IPS DF 19.7 (cell line): ENCODE results near the gene PLEKHG3.
"Not testable (repeated sequence)": the region's sequence is repeated elsewhere in the genome, so short reads cannot be mapped to it uniquely, and the experiment has no call there.

Experiments
- DNase-seq: peaks from one replicate; pipeline ENCODE4 v3.0.0-alpha.2; 2013; ENCODE audit warnings: low read depth, low spot score

Gene PLEKHG3

GRCh38 chr14:64704143-64704742 is at the start of gene PLEKHG3:
TSS of gene PLEKHG3 (plus strand) at chr14:64704424. CDS start at chr14:64727632, 23,208 bp downstream.
- no peak for DNase-seq

GRCh38 chr14:64654901-64655300 is 49.3 kb upstream of the PLEKHG3 start:
- no peak for DNase-seq

GRCh38 chr14:64656986-64657385 is 47.2 kb upstream of the PLEKHG3 start:
- no peak for DNase-seq

DNA sequence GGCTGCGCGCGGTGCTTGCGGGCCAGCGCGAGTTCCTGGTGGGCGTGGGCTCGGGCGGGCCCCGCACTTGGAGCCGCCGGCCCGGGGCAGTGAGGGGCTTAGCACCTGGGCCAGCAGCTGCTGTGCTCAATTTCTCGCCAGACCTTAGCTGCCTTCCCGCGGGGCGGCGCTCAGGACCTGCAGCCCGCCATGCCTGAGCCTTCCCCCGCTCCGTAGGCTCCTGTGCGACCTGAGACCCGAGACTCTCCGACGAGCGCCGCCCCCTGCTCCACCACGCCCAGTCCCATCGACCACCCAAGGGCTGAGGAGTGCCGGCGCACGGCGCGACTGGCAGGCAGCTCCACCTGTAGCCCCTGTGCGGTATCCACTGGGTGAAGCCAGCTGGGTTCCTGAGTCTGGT is 46.0 kb upstream of the PLEKHG3 start:
- no peak for DNase-seq

DNA sequence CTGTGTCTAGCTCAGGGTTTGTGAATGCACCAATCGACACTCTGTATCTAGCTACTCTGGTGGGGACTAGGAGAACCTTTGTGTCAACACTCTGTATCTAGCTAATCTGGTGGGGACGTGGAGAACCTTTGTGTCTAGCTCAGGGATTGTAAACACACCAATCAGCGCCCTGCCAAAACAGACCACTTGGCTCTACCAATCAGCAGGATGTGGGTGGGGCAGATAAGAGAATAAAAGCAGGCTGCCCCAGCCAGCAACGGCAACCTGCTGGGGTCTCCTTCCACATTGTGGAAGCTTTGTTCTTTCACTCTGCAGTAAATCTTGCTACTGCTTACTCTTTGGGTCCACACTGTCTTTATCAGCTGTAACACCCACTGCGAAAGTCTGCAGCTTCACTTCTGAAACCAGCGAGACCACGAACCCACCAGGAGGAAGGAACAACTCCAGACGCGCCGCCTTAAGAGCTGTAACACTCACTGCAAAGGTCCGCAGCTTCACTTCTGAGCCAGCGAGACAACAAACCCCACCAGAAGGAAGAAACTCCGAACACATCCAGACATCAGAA is 45.4 kb upstream of the PLEKHG3 start:
- not testable (repeated sequence) for DNase-seq

DNA sequence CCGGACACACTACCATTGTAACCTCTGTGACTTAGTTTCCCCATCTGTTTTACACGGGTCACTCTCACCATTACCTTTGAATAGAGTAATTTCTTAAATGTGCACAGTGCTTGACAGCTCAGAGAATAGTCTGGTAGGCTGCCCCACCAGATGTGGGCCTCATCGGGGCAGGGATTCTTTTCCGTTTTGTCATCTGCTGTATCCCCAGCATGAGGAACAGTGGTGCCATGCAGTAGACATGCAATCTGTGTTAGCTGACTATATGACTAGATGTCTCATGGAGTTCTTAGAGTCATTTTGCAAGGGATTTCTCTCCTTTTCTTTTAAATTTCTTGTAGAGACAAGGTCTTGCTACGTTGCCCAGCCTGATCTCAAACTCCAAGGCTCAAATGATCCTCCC is 44.9 kb upstream of the PLEKHG3 start:
- no peak for DNase-seq

DNA sequence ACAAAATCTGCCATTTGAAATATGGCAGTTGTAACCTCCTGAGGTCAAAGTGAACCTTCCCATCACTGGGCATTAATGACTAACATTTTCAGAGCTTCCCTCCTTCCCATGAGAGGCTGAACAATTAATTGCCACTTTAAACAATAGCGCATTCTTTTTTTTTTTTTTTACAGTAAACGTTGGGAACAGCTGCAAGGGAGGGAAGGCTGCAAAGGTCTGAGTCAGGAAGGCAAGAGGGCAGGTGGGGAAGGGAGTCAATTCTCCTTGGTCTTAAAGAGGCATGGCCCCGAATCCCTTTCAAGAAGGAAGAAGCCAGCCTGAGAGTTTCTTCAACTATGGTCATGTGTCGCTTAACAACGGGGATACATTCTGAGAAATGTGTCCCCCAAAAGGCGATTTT is 41.0 kb upstream of the PLEKHG3 start:
- DNase-seq = no peak

DNA sequence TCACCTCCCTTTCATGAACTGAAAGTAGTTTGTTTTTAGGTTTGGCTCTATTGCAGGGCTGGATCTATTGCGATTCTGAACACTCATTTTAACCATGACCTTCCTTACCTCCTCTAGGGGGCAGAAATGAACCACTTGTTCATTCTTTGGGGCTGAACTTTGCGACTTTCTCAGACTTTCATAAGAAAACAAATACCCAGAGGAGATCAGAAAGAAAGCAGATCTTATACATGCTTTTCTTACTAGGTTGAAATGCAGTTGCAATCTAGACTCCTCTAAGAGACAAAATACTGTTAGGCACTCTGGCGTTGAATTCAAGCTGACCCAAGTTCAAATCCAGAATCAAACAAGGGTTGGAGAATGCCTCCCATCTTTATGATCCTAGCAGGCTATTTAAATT is 32.6 kb upstream of the PLEKHG3 start:
- DNase-seq = no peak

GRCh38 chr14:64673316-64673715 is 30.9 kb upstream of the PLEKHG3 start:
- DNase-seq = no peak

GRCh38 chr14:64673748-64674147 is 30.5 kb upstream of the PLEKHG3 start:
- no peak for DNase-seq

DNA sequence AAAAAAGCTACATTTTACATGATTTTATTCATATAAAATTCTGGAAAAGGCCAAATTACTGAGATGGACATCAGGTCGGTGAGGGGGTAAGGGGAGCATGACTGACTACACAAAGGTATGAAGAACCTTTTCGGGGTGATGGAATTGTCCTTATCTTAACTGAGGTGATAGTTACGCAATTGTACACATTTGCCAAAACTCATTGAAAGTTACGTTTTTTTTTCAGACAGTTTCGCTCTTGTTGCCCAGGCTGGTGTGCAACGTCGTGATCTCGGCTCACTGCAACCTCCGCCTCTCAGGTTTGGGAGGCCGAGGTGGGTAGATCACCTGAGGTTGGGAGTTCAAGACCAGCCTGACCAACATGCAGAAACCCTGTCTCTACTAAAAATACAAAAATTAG is 29.4 kb upstream of the PLEKHG3 start:
- no peak for DNase-seq

DNA sequence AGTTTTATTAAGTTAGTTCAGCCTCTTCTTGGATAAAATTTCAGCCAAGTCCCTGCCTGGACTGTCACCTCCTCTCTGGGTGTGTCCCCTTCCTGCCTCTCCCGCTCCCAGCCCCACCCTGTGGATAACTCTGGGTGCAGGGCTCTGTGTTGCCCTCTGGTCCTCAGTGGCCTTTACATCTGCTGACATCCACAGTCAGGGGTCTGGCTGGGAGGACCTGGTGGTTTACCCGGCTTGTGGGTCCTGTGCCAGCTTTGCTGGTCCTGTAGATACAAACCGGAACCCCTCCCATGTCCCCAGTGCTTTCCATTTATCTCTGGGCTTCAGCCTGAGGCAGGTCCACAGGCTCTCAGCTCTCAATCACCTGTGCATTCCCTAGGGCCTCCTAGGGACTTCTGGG is 28.9 kb upstream of the PLEKHG3 start:
- no peak for DNase-seq

DNA sequence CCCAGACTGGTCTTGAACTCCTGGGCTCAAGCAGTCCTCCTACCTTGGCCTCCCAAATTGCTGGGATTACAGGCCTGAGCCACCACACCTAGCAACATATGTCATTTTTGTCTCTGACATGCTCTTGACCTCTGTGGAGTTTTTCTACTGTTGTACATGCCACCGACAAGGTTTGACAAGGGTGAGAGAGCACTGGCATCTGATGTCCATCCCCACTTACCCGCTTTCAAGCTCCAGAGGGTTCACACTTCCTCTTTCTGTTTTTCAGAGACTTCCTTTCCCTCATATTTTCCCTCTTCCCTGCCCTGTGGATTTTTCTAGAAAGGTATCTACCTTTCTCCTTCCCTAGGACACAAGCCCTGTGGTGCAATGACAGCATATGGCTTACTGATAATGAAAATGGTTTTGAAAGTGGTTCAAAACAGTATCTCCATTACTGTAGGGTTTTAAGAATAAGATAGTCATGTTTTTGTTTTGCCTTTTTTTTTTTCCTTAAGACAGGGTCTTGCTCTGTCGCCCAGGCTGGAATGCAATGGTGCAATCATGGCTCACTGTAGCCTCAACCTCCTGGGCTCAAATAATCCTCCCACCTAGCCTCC is 27.7 kb upstream of the PLEKHG3 start:
- DNase-seq = no peak

- no peak for DNase-seq
Measured at GRCh38 chr14:64680013-64680713, 24.1 kb upstream of the PLEKHG3 start.

- DNase-seq = no peak
Measured at GRCh38 chr14:64680714-64681065, 23.5 kb upstream of the PLEKHG3 start.

GRCh38 chr14:64681796-64682710 is 22.2 kb upstream of the PLEKHG3 start:
- no peak for DNase-seq

- DNase-seq = no peak
Measured at GRCh38 chr14:64682843-64683242, 21.4 kb upstream of the PLEKHG3 start.

GRCh38 chr14:64683264-64683663 is 21.0 kb upstream of the PLEKHG3 start:
- no peak for DNase-seq

- DNase-seq = no peak
Measured at GRCh38 chr14:64684091-64684490, 20.1 kb upstream of the PLEKHG3 start.

DNA sequence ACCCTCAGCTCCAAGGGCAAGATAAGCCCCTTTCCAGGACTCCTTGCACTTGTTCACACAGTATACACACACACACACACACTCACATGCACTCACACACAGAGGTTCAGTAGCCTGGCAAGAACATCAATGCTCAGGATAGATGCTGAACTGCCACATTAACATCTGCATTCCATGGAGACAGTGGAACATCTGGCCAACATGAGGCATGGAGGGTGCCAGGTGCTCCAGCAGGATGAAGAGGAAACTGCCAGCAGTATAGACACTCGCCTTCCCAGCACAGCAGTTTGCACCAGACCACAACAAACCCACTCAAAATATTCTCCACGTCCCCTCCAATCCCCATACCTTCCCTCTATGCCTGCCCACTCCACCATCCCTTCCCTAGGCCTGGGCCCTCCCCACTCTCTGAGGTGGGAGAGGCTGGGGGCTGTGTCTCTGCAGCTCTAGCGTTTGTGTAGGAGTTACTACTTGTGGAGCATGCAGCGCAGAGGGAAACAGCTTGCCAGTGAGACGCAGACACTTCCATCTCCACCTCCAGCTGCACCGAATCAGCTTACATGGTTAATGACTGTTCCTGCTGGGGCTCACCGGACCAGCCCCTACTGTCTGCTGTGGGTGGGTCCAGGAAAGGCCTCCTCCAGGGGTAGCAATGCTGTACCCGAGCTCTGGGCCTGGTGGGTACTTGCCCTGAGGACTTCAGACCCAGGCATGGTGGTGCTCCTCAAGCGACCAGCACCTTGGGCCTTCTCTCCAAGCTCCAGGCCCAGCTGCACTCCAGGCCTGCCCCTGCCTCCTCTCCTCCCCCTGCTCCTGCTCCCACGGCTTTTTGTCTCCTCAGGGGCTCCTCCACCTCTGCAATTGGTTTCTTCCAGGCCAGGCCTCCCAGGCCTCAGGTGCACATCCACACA is 18.6 kb upstream of the PLEKHG3 start:
- no peak for DNase-seq

DNA sequence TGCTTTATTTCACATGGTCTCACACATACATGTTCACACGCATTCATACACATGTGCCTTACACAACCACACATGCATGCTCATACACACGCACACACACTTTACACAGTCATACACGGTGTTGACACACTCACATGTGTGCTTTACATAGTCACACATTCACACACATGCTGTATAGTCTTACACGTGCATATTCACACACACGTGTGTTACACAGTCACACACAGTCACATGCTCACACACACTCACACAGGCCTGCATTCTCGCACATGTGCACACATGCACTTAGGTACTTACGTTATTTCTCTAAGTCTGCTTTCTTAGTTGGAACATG is 18.0 kb upstream of the PLEKHG3 start:
- no peak for DNase-seq
